Hepatocyte (in vitro differentiated cells): ENCODE measurements around the gene MCRIP2. TPM values are rescaled to one million over a fixed set of nuclear protein-coding genes. Genes with fewer than 3 reads are reported as not detected.
A peak's percentile ranks its signal among the peaks of the same experiment; 100 is the strongest.

ENCODE experiments used
- DNase-seq: peaks from one replicate; pipeline ENCODE4 v3.0.0-alpha.2; 2016; ENCODE audit warnings: low spot score
- H2AFZ ChIP-seq: fragments of 200-600 bp; sonication (generic); 2 replicates; pipeline ENCODE4 v1.6.0; 2016; ENCODE audit warnings: antibody characterized with exemption, mild to moderate bottlenecking
- H3K27ac ChIP-seq: fragments of 200-600 bp; sonication (generic); 2 replicates; pipeline ENCODE4 v1.5.1; 2016; ENCODE audit warnings: mild to moderate bottlenecking
- H3K27me3 ChIP-seq: fragments of 200-600 bp; sonication (generic); 2 replicates; pipeline ENCODE4 v1.6.1; 2016
- H3K36me3 ChIP-seq: fragments of 200-600 bp; sonication (generic); replicated peaks from 2 replicates; pipeline ENCODE4 v1.5.1; 2016; ENCODE audit warnings: low read depth; ENCODE audit not compliant: insufficient read depth
- H3K4me1 ChIP-seq: fragments of 200-600 bp; sonication (generic); 2 replicates; pipeline ENCODE4 v1.5.1; 2016; ENCODE audit warnings: mild to moderate bottlenecking, moderate library complexity; ENCODE audit not compliant: insufficient read depth
- H3K4me2 ChIP-seq: fragments of 200-600 bp; sonication (generic); 2 replicates; pipeline ENCODE4 v1.6.0; 2016
- H3K4me3 ChIP-seq: fragments of 200-600 bp; sonication (generic); 2 replicates; pipeline ENCODE4 v1.5.1; 2016; ENCODE audit warnings: mild to moderate bottlenecking
- H3K79me2 ChIP-seq: fragments of 200-600 bp; sonication (generic); 2 replicates; pipeline ENCODE4 v1.6.0; 2017; ENCODE audit warnings: mild to moderate bottlenecking
- H3K9me2 ChIP-seq: fragments of 200-600 bp; sonication (generic); replicated peaks from 2 replicates; pipeline ENCODE4 v1.6.0; 2017; ENCODE audit warnings: mild to moderate bottlenecking; ENCODE audit not compliant: insufficient read depth
- H3K9me3 ChIP-seq: fragments of 200-600 bp; sonication (generic); 2 replicates; pipeline ENCODE4 v1.5.1; 2016; ENCODE audit warnings: low read depth, mild to moderate bottlenecking
- H4K20me1 ChIP-seq: fragments of 200-600 bp; sonication (generic); 2 replicates; pipeline ENCODE4 v1.6.0; 2016; ENCODE audit warnings: mild to moderate bottlenecking; ENCODE audit not compliant: insufficient read depth, poor library complexity, severe bottlenecking
- CTCF ChIP-seq: fragments of 200-600 bp; sonication (generic); IDR thresholded peaks from 2 replicates; pipeline ENCODE4 v1.5.1; 2016; ENCODE audit warnings: antibody characterized with exemption, mild to moderate bottlenecking; ENCODE audit not compliant: poor library complexity
- EZH2 ChIP-seq: fragments of 200-600 bp; sonication (generic); IDR thresholded peaks from 2 replicates; pipeline ENCODE4 v1.6.1; 2016; ENCODE audit warnings: antibody characterized with exemption, mild to moderate bottlenecking, borderline replicate concordance
- EZH2phosphoT487 ChIP-seq: fragments of 200-600 bp; sonication (generic); IDR thresholded peaks from one replicate; pipeline ENCODE4 v1.6.1; 2018; ENCODE audit warnings: antibody characterized with exemption, mild to moderate bottlenecking, low read depth, moderate library complexity; ENCODE audit not compliant: unreplicated experiment, severe bottlenecking
- WGBS: methylation state at CpG from one replicate; pipeline ENCODE4 v1.1.6; 2016; ENCODE audit warnings: low lambda C conversion rate; ENCODE audit errors: missing lambda C conversion rate; 5-methylcytosine and 5-hydroxymethylcytosine counted together
- polyA plus RNA-seq: library from polyadenylated mRNA; unstranded; fragments of >200 nt; fragmentation: Nextera tagmentation; extraction: Ambion mirVana; gene quantifications from 2 replicates; pipeline ENCODE4 v1.2.1, GENCODE V29; 2016
- total RNA-seq: library from RNA; depleted of rRNA; stranded (reverse); fragments of >200 nt; gene quantifications from 2 replicates; pipeline ENCODE4 v1.2.3, GENCODE V29; 2014

MCRIP2 gene
- total and polyA plus RNA-seq, 2 experiments from 2014 or later, result 43.0 to 100 TPM

- DNase-seq, result peak; percentile 58
- Histone ChIP-seq H3K36me3 (no peaks in the 10 kb centered on the region), H3K4me2 (peak overlapping the region; percentile 94), H3K27ac (peak overlapping the region; percentile 98), H3K9me2 (no peaks in the 10 kb centered on the region), H3K27me3 (no peaks in the 10 kb centered on the region), H2AFZ (peak overlapping the region; percentile 72), H3K4me1 (peaks cover 48% of the 10 kb centered on the region), H3K79me2 (peaks cover 50% of the 10 kb centered on the region), H3K9me3 (no peaks in the 10 kb centered on the region), H4K20me1 (no peaks in the 10 kb centered on the region), H3K4me3 (peak overlapping the region; percentile 72)
- TF ChIP-seq CTCF (peak; percentile 21), EZH2phosphoT487 (no peak), EZH2 (no peak)
- WGBS, result 61% methylated on average over 24 of the region's 24 CpGs
These were observed 6.6 kb downstream of the MCRIP2 start for GRCh38 chr16:648071-648780.

GRCh38 chr16:648781-649589 is 7.4 kb downstream of the MCRIP2 start, which contains the start of gene WDR90:
WDR90 (plus strand) TSS chr16:649365; CDS start chr16:649417, 52 bp downstream.
- H3K4me1 ChIP-seq, result peaks cover 45% of the 10 kb centered on the region
- peak within 1 kb of the TSS; percentile 98 for H3K27ac ChIP-seq
- peaks cover 42% of the 10 kb centered on the region for H3K79me2 ChIP-seq
- H3K36me3 ChIP-seq, result no peaks in the 10 kb centered on the region
- no peaks in the 10 kb centered on the region for H3K27me3 ChIP-seq
- H3K9me3 ChIP-seq, result no peaks in the 10 kb centered on the region
- peak; percentile 96 for DNase-seq
- H4K20me1 ChIP-seq, result no peaks in the 10 kb centered on the region
- TF ChIP-seq EZH2, result no peak
- no peak for TF ChIP-seq CTCF
- TF ChIP-seq EZH2phosphoT487, result no peak
- peak within 1 kb of the TSS; percentile 94 for H3K4me2 ChIP-seq
- H2AFZ ChIP-seq, result peak within 1 kb of the TSS; percentile 72
- no peaks in the 10 kb centered on the region for H3K9me2 ChIP-seq
- WGBS, result 5% methylated on average over 73 of the region's 91 CpGs
- peak within 1 kb of the TSS; percentile 72 for H3K4me3 ChIP-seq

GRCh38 chr16:649631-650030 is 8.0 kb downstream of the MCRIP2 start:
- H3K4me3 ChIP-seq, result peak overlapping the region; percentile 72
- H3K9me2 ChIP-seq, result no peaks in the 10 kb centered on the region
- 13% methylated on average over 26 of the region's 44 CpGs for WGBS
- H4K20me1 ChIP-seq, result no peaks in the 10 kb centered on the region
- no peak for TF ChIP-seq CTCF
- no peak for TF ChIP-seq EZH2
- no peak for TF ChIP-seq EZH2phosphoT487
- peak overlapping the region; percentile 59 for H2AFZ ChIP-seq
- peaks cover 38% of the 10 kb centered on the region for H3K4me1 ChIP-seq
- no peaks in the 10 kb centered on the region for H3K36me3 ChIP-seq
- no peak overlapping the region for H3K27ac ChIP-seq
- H3K4me2 ChIP-seq, result peak overlapping the region; percentile 94
- no peaks in the 10 kb centered on the region for H3K27me3 ChIP-seq
- H3K79me2 ChIP-seq, result peaks cover 36% of the 10 kb centered on the region
- no peak for DNase-seq
- H3K9me3 ChIP-seq, result no peaks in the 10 kb centered on the region
